Stimulated activated CD4-positive, alpha-beta T cell treated with anti-CD3 and anti-CD28 coated beads, Interleukin-4, amount 100 ng/mL, for 4 hours (primary cell): ENCODE data around the gene PYY.
"Not testable (repeated sequence)": the region's sequence is repeated elsewhere in the genome, so short reads cannot be mapped to it uniquely, and the experiment has no call there.

Source experiments
- DNase-seq, 2 experiments: peaks; one replicate each; pipeline ENCODE4 v3.0.0-alpha.2; 2020

PYY gene

GRCh38 chr17:43942051-43942685 is 11.6 kb downstream of the PYY start, which contains the start of gene PPY:
Gene PPY, minus strand, starts transcription at chr17:43942476. Its CDS starts 822 bp downstream, at chr17:43941654.
- no peak for DNase-seq

- DNase-seq, result no peak
Observed at GRCh38 chr17:43940630-43941029, 13.1 kb downstream of the PYY start.

- no peak for DNase-seq
Observed at GRCh38 chr17:43939886-43940285, 13.9 kb downstream of the PYY start.

GRCh38 chr17:43939452-43939851 is 14.3 kb downstream of the PYY start:
- DNase-seq, result not testable (repeated sequence)

GRCh38 chr17:43938838-43939182 is 14.9 kb downstream of the PYY start:
- DNase-seq, result no peak

GRCh38 chr17:43936434-43936833 is 17.3 kb downstream of the PYY start:
- DNase-seq, result no peak

- DNase-seq, result no peak
Observed at GRCh38 chr17:43935926-43936261, 17.8 kb downstream of the PYY start.

GRCh38 chr17:43935204-43935925 is 18.4 kb downstream of the PYY start:
- no peak for DNase-seq

- no peak for DNase-seq
Observed at GRCh38 chr17:43932923-43933322, 20.8 kb downstream of the PYY start.

- DNase-seq, result no peak
Observed at GRCh38 chr17:43932357-43932756, 21.4 kb downstream of the PYY start.

- DNase-seq, result no peak
Observed at GRCh38 chr17:43931062-43931571, 22.6 kb downstream of the PYY start.

GRCh38 chr17:43928609-43929008 is 25.1 kb downstream of the PYY start:
- no peak for DNase-seq

GRCh38 chr17:43927929-43928328 is 25.8 kb downstream of the PYY start:
- DNase-seq, result not testable (repeated sequence)

GRCh38 chr17:43927060-43927864 is 26.5 kb downstream of the PYY start:
- peak in 1 of 2 experiments; percentile 23 for DNase-seq

GRCh38 chr17:43924558-43924957 is 29.2 kb downstream of the PYY start:
- no peak for DNase-seq

GRCh38 chr17:43920500-43921095 is 33.1 kb downstream of the PYY start:
- no peak for DNase-seq

GRCh38 chr17:43918026-43918389 is 35.7 kb downstream of the PYY start:
- DNase-seq, result no peak

- peak; percentile 52 to 65 for DNase-seq
Observed at GRCh38 chr17:43917348-43918025, 36.3 kb downstream of the PYY start.

- no peak for DNase-seq
Observed at GRCh38 chr17:43917016-43917347, 36.8 kb downstream of the PYY start.

GRCh38 chr17:43916385-43916784 is 37.4 kb downstream of the PYY start:
- DNase-seq, result no peak

- no peak for DNase-seq
Observed at GRCh38 chr17:43915559-43915958, 38.2 kb downstream of the PYY start.

- no peak for DNase-seq
Observed at GRCh38 chr17:43914451-43914850, 39.3 kb downstream of the PYY start.

- DNase-seq, result no peak
Observed at GRCh38 chr17:43913584-43913983, 40.2 kb downstream of the PYY start.
